ENCODE results near the gene STK4.

- TF ChIP-seq CTCF (IDR thresholded peaks at IDR 0.05) (no peak), POLR2AphosphoS5 (IDR thresholded peaks at IDR 0.05) (no peak), POLR2A (IDR thresholded peaks at IDR 0.05) (no peak)
Measured at GRCh38 chr20:44930517-44931168, 35.7 kb upstream of the STK4 start.

Data from gastroesophageal sphincter (tissue), 3 donors.